ENCODE measurements around the gene SEMA5A.

SEMA5A gene

DNA sequence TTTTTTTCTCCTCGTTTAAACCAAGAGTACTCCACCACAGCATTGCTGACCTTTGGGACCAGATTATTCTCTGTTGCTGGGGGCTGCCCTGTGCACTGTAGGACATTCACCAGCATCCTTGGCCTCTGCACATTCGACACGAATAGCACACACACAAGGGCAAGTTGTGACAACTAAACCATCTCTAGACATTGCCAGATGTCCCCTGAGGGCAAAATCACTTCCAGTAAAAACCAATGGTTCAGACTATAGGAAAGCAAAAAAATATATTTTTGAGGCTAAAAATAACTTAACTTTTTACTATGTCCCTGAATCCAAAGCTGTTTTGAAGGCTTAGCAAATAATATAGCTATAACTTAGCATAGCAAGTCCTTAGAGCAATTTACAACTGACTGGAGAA is 65.9 kb downstream of the SEMA5A start:
- DNase-seq: no peak
- Histone ChIP-seq H2BK15ac (ENCODE audit: low read depth, poor library complexity, severe bottlenecking) (no peak overlapping the region), H3K4me1 (ENCODE audit: control insufficient read depth, insufficient read depth, low read depth, low read length) (peaks cover 3% of the 10 kb centered on the region)

DNA sequence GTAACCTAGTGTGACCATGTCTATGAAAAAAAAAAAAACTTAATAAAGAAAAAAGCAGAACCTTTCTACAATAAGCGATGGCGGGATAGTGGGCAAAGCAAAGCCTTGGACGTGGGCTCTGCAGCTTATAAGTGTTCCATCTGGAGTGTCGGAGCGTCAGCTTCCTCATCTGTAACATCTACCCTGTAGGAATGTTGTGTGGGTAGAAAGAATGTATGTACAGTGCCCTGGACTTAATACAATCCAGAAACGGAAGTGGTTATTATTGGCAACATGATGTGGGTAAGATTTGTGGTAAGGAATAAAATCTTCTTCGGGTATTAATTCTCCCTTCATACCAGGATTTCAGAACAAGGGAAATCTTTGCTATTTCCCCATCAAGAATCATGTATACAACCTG is 66.5 kb downstream of the SEMA5A start:
- no peak overlapping the region for H2BK120ac ChIP-seq (ENCODE audit: low read depth, low read length)
- peak; percentile 21 for DNase-seq
- peak overlapping the region; percentile 44 for H3K27ac ChIP-seq (ENCODE audit: low read length, poor library complexity, severe bottlenecking)
- no peak overlapping the region for H2AFZ ChIP-seq (ENCODE audit: low read depth, low read length)
- H3K9ac ChIP-seq (ENCODE audit: low read length): no peak overlapping the region
- peaks cover 0 to 3% of the 10 kb centered on the region in 2 experiments for H3K36me3 ChIP-seq (ENCODE audit: control insufficient read depth in 1 of 2, insufficient read depth in 2 of 2, low read depth in 1 of 2, low read length in 2 of 2)
- H3K79me1 ChIP-seq (replicated peaks; ENCODE audit: low read length, poor library complexity, severe bottlenecking): peaks cover 29% of the 10 kb centered on the region
- no peak overlapping the region for H3K14ac ChIP-seq (ENCODE audit: low read length in 2 of 2)
- no peak overlapping the region for H2BK15ac ChIP-seq (ENCODE audit: low read depth, poor library complexity, severe bottlenecking)
- H3K23ac ChIP-seq (ENCODE audit: low read length in 2 of 2): no peak overlapping the region
- H3K9me3 ChIP-seq (ENCODE audit: control insufficient read depth, low read length): peaks cover 26% of the 10 kb centered on the region
- H3K4ac ChIP-seq (ENCODE audit: low read depth in 1 of 2, low read length in 2 of 2): no peak overlapping the region
- H4K91ac ChIP-seq (ENCODE audit: low read length): no peak overlapping the region
- no peak overlapping the region for H2BK12ac ChIP-seq (ENCODE audit: low read length in 2 of 2)
- H4K8ac ChIP-seq (ENCODE audit: low read length): no peak overlapping the region
- no peaks in the 10 kb centered on the region for H3K27me3 ChIP-seq (ENCODE audit: control insufficient read depth in 1 of 2, insufficient read depth in 1 of 2, low read length in 2 of 2)
- WGBS: 91% methylated on average over 5 of the region's 7 CpGs
- no peak overlapping the region for H3K4me3 ChIP-seq (ENCODE audit: insufficient read depth in 1 of 2, low read depth in 1 of 2, low read length in 2 of 2)
- H2AK5ac ChIP-seq (ENCODE audit: low read length, severe bottlenecking): peak overlapping the region; percentile 67
- H2BK5ac ChIP-seq (ENCODE audit: low read depth, low read length, poor library complexity, severe bottlenecking): no peak overlapping the region
- no peak overlapping the region for H3K18ac ChIP-seq (ENCODE audit: low read depth in 1 of 2, low read length in 2 of 2)
- H3K4me1 ChIP-seq (ENCODE audit: control insufficient read depth, insufficient read depth, low read depth, low read length): peaks cover 2% of the 10 kb centered on the region
- H3K4me2 ChIP-seq (ENCODE audit: low read length, poor library complexity, severe bottlenecking): no peak overlapping the region

More for the DNA sequence above, 65.9 kb downstream of the SEMA5A start:
- Histone ChIP-seq H3K27me3 (ENCODE audit: control insufficient read depth in 1 of 2, insufficient read depth in 1 of 2, low read length in 2 of 2) (no peaks in the 10 kb centered on the region), H3K27ac (ENCODE audit: low read length, poor library complexity, severe bottlenecking) (peak overlapping the region; percentile 44), H4K91ac (ENCODE audit: low read length) (no peak overlapping the region), H4K8ac (ENCODE audit: low read length) (no peak overlapping the region), H3K18ac (ENCODE audit: low read depth in 1 of 2, low read length in 2 of 2) (no peak overlapping the region), H3K9ac (ENCODE audit: low read length) (no peak overlapping the region), H3K4me2 (ENCODE audit: low read length, poor library complexity, severe bottlenecking) (no peak overlapping the region), H2BK120ac (ENCODE audit: low read depth, low read length) (no peak overlapping the region), H2AK5ac (ENCODE audit: low read length, severe bottlenecking) (peak overlapping the region; percentile 61), H3K79me1 (replicated peaks; ENCODE audit: low read length, poor library complexity, severe bottlenecking) (peaks cover 25% of the 10 kb centered on the region), H3K9me3 (ENCODE audit: control insufficient read depth, low read length) (peaks cover 26% of the 10 kb centered on the region), H3K4me3 (ENCODE audit: insufficient read depth in 1 of 2, low read depth in 1 of 2, low read length in 2 of 2) (no peak overlapping the region), H3K36me3 (ENCODE audit: control insufficient read depth in 1 of 2, insufficient read depth in 2 of 2, low read depth in 1 of 2, low read length in 2 of 2) (peaks cover 0 to 3% of the 10 kb centered on the region in 2 experiments), H3K4ac (ENCODE audit: low read depth in 1 of 2, low read length in 2 of 2) (no peak overlapping the region), H3K23ac (ENCODE audit: low read length in 2 of 2) (no peak overlapping the region), H2BK12ac (ENCODE audit: low read length in 2 of 2) (peak overlapping the region in 1 of 2 experiments; percentile 60), H2AFZ (ENCODE audit: low read depth, low read length) (no peak overlapping the region), H3K14ac (ENCODE audit: low read length in 2 of 2) (no peak overlapping the region), H2BK5ac (ENCODE audit: low read depth, low read length, poor library complexity, severe bottlenecking) (no peak overlapping the region)
- 95% methylated on average over 3 of the region's 3 CpGs for WGBS

- Histone ChIP-seq H4K8ac (ENCODE audit: low read length) (no peak overlapping the region), H3K23ac (ENCODE audit: low read length in 2 of 2) (no peak overlapping the region), H2BK12ac (ENCODE audit: low read length in 2 of 2) (no peak overlapping the region), H3K4me1 (ENCODE audit: control insufficient read depth, insufficient read depth, low read depth, low read length) (peaks cover 7% of the 10 kb centered on the region), H3K27me3 (ENCODE audit: control insufficient read depth in 1 of 2, insufficient read depth in 1 of 2, low read length in 2 of 2) (no peaks in the 10 kb centered on the region), H2AFZ (ENCODE audit: low read depth, low read length) (no peak overlapping the region), H3K4me3 (ENCODE audit: insufficient read depth in 1 of 2, low read depth in 1 of 2, low read length in 2 of 2) (no peak overlapping the region), H3K27ac (ENCODE audit: low read length, poor library complexity, severe bottlenecking) (no peak overlapping the region), H3K18ac (ENCODE audit: low read depth in 1 of 2, low read length in 2 of 2) (no peak overlapping the region), H2BK120ac (ENCODE audit: low read depth, low read length) (no peak overlapping the region), H3K14ac (ENCODE audit: low read length in 2 of 2) (no peak overlapping the region), H2BK5ac (ENCODE audit: low read depth, low read length, poor library complexity, severe bottlenecking) (no peak overlapping the region), H3K79me1 (replicated peaks; ENCODE audit: low read length, poor library complexity, severe bottlenecking) (peaks cover 32% of the 10 kb centered on the region), H3K4me2 (ENCODE audit: low read length, poor library complexity, severe bottlenecking) (no peak overlapping the region), H2BK15ac (ENCODE audit: low read depth, poor library complexity, severe bottlenecking) (no peak overlapping the region), H3K9me3 (ENCODE audit: control insufficient read depth, low read length) (peaks cover 26% of the 10 kb centered on the region), H3K9ac (ENCODE audit: low read length) (no peak overlapping the region), H3K4ac (ENCODE audit: low read depth in 1 of 2, low read length in 2 of 2) (no peak overlapping the region), H3K36me3 (ENCODE audit: control insufficient read depth in 1 of 2, insufficient read depth in 2 of 2, low read depth in 1 of 2, low read length in 2 of 2) (peaks cover 0 to 3% of the 10 kb centered on the region in 2 experiments), H2AK5ac (ENCODE audit: low read length, severe bottlenecking) (no peak overlapping the region), H4K91ac (ENCODE audit: low read length) (no peak overlapping the region)
- 80% methylated on average over 2 of the region's 2 CpGs for WGBS
- no peak for DNase-seq
Observed at GRCh38 chr5:9477537-9477936, 68.3 kb downstream of the SEMA5A start.

- Histone ChIP-seq H3K27me3 (ENCODE audit: control insufficient read depth in 1 of 2, insufficient read depth in 1 of 2, low read length in 2 of 2) (no peaks in the 10 kb centered on the region), H3K14ac (ENCODE audit: low read length in 2 of 2) (no peak overlapping the region), H3K4me3 (ENCODE audit: insufficient read depth in 1 of 2, low read depth in 1 of 2, low read length in 2 of 2) (no peak overlapping the region), H2BK15ac (ENCODE audit: low read depth, poor library complexity, severe bottlenecking) (no peak overlapping the region), H3K4ac (ENCODE audit: low read depth in 1 of 2, low read length in 2 of 2) (no peak overlapping the region), H3K4me1 (ENCODE audit: control insufficient read depth, insufficient read depth, low read depth, low read length) (peaks cover 5% of the 10 kb centered on the region), H4K91ac (ENCODE audit: low read length) (no peak overlapping the region), H2AK5ac (ENCODE audit: low read length, severe bottlenecking) (no peak overlapping the region), H3K4me2 (ENCODE audit: low read length, poor library complexity, severe bottlenecking) (no peak overlapping the region), H3K79me1 (replicated peaks; ENCODE audit: low read length, poor library complexity, severe bottlenecking) (peaks cover 41% of the 10 kb centered on the region), H2BK5ac (ENCODE audit: low read depth, low read length, poor library complexity, severe bottlenecking) (no peak overlapping the region), H3K23ac (ENCODE audit: low read length in 2 of 2) (no peak overlapping the region), H3K18ac (ENCODE audit: low read depth in 1 of 2, low read length in 2 of 2) (no peak overlapping the region), H3K9me3 (ENCODE audit: control insufficient read depth, low read length) (peaks cover 26% of the 10 kb centered on the region), H3K9ac (ENCODE audit: low read length) (no peak overlapping the region), H3K36me3 (ENCODE audit: control insufficient read depth in 1 of 2, insufficient read depth in 2 of 2, low read depth in 1 of 2, low read length in 2 of 2) (peaks cover 0 to 3% of the 10 kb centered on the region in 2 experiments), H2BK120ac (ENCODE audit: low read depth, low read length) (no peak overlapping the region), H2BK12ac (ENCODE audit: low read length in 2 of 2) (no peak overlapping the region), H4K8ac (ENCODE audit: low read length) (no peak overlapping the region), H2AFZ (ENCODE audit: low read depth, low read length) (no peak overlapping the region), H3K27ac (ENCODE audit: low read length, poor library complexity, severe bottlenecking) (no peak overlapping the region)
- 87% methylated on average over 9 of the region's 10 CpGs for WGBS
- DNase-seq: no peak
Observed at GRCh38 chr5:9474219-9475002, 71.5 kb downstream of the SEMA5A start.

All from mesenchymal stem cell (in vitro differentiated cells and primary cell).